Measurements from ENCODE around the gene SLC19A2. TPM values are rescaled to one million over a fixed set of nuclear protein-coding genes. Genes with fewer than 3 reads are reported as not detected.

The SLC19A2 gene
- total and polyA plus RNA-seq, 8 donors, result 12.0 to 16.1 (median 13.9) TPM

DNA sequence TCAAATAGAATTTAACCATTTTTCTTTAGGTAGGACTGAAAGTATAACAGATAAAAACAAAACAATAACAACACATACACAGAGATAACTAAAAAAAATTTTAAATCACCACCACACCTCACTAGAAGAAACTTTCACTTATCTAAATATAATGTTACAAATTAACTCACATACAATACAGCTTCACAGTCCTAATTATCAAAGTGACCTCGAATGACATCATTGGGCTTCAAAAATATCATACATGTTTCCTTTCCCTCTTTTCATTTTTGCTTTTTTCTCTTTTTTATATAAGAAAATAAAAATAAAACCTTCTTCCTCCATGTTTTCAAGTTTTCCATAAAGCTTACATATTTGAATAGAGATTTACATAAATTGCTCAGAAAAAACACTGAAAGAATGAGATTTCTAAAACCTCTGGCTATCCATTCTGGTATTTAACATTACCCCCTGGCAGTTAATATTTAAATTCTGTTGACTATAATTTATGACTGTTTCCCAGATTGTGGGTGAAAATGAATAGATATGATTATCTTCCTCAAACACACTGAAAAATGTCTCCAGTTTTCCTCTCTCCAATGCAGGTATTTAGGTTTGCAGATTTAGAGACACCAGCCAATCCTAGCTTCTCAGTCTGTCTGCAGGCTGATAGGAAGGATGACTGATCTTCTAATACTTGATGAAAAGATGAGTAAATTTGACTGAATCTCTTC lies 40.5 kb upstream of the SLC19A2 start:
- Histone ChIP-seq H3K36me3 (no peaks in the 10 kb centered on the region), H3K27me3 (no peaks in the 10 kb centered on the region), H3K4me1 (peaks cover 0 to 7% of the 10 kb centered on the region in 2 donors), H3K27ac (no peak overlapping the region), H3K9me3 (no peaks in the 10 kb centered on the region), H3K4me3 (no peak overlapping the region)
- ATAC-seq (no peak), DNase-seq (no peak)
- intact Hi-C loops (cut with DNase I), result no loop called here
- TF ChIP-seq, protein P1, sequence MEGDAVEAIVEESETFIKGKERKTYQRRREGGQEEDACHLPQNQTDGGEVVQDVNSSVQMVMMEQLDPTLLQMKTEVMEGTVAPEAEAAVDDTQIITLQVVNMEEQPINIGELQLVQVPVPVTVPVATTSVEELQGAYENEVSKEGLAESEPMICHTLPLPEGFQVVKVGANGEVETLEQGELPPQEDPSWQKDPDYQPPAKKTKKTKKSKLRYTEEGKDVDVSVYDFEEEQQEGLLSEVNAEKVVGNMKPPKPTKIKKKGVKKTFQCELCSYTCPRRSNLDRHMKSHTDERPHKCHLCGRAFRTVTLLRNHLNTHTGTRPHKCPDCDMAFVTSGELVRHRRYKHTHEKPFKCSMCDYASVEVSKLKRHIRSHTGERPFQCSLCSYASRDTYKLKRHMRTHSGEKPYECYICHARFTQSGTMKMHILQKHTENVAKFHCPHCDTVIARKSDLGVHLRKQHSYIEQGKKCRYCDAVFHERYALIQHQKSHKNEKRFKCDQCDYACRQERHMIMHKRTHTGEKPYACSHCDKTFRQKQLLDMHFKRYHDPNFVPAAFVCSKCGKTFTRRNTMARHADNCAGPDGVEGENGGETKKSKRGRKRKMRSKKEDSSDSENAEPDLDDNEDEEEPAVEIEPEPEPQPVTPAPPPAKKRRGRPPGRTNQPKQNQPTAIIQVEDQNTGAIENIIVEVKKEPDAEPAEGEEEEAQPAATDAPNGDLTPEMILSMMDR (IDR thresholded peaks at IDR 0.05), result no peak

DNA sequence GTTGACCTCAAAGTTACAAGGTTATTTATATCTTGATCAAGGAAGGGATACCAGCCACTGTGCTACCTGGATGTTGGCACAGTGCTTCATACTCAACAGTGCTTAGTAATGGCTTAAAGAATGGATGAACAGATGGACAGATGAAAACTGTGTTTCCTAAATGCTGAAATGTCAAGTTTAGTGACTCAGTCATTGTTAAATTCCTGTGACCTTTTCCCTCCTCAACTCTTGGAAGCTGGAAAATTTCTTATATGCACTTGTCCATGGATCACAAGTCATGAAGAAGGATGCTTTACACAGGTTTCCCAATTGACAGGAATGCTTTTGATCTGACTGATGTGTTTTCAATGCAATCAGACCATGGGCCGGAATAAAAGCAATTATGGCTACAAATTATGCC lies 39.6 kb upstream of the SLC19A2 start:
- ATAC-seq (no peak), DNase-seq (no peak)
- peaks cover 0 to under 1% of the 10 kb centered on the region in 2 donors for H3K36me3 ChIP-seq
- H3K4me3 ChIP-seq, result no peak overlapping the region
- H3K27ac ChIP-seq, result no peak overlapping the region
- no peaks in the 10 kb centered on the region for H3K9me3 ChIP-seq
- TF ChIP-seq, protein P1 (IDR thresholded peaks at IDR 0.05), result no peak
- intact Hi-C loops (cut with DNase I), result no loop called here
- peaks cover 0 to 7% of the 10 kb centered on the region in 2 donors for H3K4me1 ChIP-seq
- H3K27me3 ChIP-seq, result no peaks in the 10 kb centered on the region

DNA sequence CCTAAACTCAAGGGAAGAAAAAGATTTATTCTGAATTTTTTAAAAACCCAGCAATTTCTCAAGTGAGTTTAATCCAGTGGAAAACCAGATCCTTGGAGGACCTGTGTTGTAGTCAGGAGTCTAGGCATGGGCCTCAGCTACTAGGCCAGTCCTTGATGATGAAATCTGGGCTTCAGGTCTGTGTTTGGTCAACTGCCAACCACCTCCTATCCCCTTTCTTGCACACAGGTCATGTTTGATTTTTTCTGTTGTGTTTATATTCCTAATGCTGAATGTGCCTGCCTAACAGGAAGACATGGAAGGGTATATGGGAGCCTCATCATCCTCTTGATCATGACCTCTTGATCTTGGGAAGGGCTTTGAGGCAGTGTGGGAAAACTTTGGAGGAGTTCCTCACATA lies 38.2 kb upstream of the SLC19A2 start:
- no peaks in the 10 kb centered on the region for H3K27me3 ChIP-seq
- intact Hi-C loops (cut with DNase I), result no loop called here
- no peak for DNase-seq

DNA sequence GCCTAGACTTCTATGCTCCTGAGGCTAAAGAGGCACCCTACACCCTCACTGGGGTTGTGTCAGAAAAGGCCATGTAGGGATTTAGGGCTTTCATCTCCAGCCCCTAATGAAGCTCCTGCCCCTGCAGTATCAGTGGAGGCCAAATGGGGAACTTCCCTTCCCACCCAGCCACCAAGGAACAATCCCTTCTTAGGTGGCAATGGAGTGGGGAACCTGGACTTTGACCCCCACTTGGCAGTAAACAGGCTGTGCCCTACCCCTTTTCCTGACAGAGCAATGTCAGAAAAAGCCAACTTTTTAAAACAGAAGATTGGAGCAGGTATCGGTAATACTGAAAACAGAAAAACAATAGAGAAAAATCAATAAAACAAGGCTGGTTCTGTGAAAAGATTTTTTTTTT lies 35.5 kb upstream of the SLC19A2 start:
- intact Hi-C loops (cut with DNase I), result no loop called here
- Histone ChIP-seq H3K27ac (no peak overlapping the region), H3K36me3 (peaks cover 0 to 23% of the 10 kb centered on the region in 2 donors), H3K4me1 (no peaks in the 10 kb centered on the region), H3K27me3 (no peaks in the 10 kb centered on the region), H3K4me3 (no peak overlapping the region), H3K9me3 (no peaks in the 10 kb centered on the region)
- ATAC-seq, result no peak
- no peak for DNase-seq
- TF ChIP-seq, protein P1 (IDR thresholded peaks at IDR 0.05), result no peak

More for the DNA sequence above, 38.2 kb upstream of the SLC19A2 start:
- no peak overlapping the region for H3K27ac ChIP-seq
- peaks cover 0 to 7% of the 10 kb centered on the region in 2 donors for H3K4me1 ChIP-seq
- TF ChIP-seq, protein P1 (IDR thresholded peaks at IDR 0.05), result no peak
- peaks cover 0 to 15% of the 10 kb centered on the region in 2 donors for H3K36me3 ChIP-seq
- no peaks in the 10 kb centered on the region for H3K9me3 ChIP-seq
- no peak for ATAC-seq
- H3K4me3 ChIP-seq, result no peak overlapping the region

DNA sequence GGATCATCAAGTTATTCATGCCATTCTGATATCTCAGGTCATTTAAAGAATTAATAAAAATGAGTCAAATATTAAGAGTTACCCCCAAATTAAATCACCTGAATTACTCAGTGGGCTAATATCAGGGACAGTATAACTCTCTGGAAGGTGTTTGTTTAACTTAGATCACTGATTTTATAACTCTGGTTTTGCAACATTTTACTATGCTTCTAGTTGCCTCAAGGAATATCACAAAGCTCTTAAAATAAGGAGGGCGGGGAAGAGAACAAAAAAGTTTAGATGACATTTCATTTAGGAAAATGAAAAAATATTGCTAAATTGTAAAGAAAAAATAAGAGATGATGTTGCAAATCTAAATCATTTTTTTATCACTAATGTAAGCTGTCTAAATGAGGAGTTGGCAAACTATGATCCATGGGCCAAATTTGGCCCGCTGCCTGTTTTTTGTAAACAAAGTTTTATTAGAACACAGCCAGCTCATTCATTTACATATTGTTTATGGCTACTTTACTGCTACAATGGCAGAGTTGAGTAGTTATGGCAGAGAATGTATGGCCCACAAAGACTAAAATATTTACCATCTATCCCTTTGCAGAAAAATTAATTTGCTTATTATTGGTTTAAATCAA lies 31.9 kb upstream of the SLC19A2 start:
- H3K27ac ChIP-seq, result no peak overlapping the region
- TF ChIP-seq, protein P1 (IDR thresholded peaks at IDR 0.05), result no peak
- peaks cover 0 to 3% of the 10 kb centered on the region in 2 donors for H3K4me1 ChIP-seq
- H3K27me3 ChIP-seq, result no peaks in the 10 kb centered on the region
- H3K36me3 ChIP-seq, result peaks cover 0 to 27% of the 10 kb centered on the region in 2 donors
- DNase-seq (no peak), ATAC-seq (no peak)
- no peaks in the 10 kb centered on the region for H3K9me3 ChIP-seq
- intact Hi-C loops (cut with DNase I), result no loop called here
- H3K4me3 ChIP-seq, result no peak overlapping the region
